ENCODE data around the gene HAAO. TPM values are rescaled to one million over a fixed set of nuclear protein-coding genes. Genes with fewer than 3 reads are reported as not detected.

The HAAO gene
- total RNA-seq, 4 donors from 2014 or later, result 6.0 to 19.1 (median 9.8) TPM

GRCh38 chr2:42809819-42810120 lies 17.4 kb upstream of the HAAO start:
- Histone ChIP-seq H3K4me3 (peak overlapping the region; percentile 52 to 69), H3K4me1 (peaks cover 2 to 25% (median 7%) of the 10 kb centered on the region in 3 donors), H3K27ac (peak overlapping the region; percentile 90 to 99 (median 98)), H3K9me3 (no peaks in the 10 kb centered on the region), H3K27me3 (no peaks in the 10 kb centered on the region), H3K36me3 (no peaks in the 10 kb centered on the region)
- TF ChIP-seq EP300 (IDR thresholded peaks at IDR 0.05), result no peak
- no peak for TF ChIP-seq POLR2A (IDR thresholded peaks at IDR 0.05)
- TF ChIP-seq CTCF (IDR thresholded peaks at IDR 0.05), result peak in 3 of 4 experiments; percentile 45 to 70 (median 62)
- TF ChIP-seq POLR2AphosphoS5 (IDR thresholded peaks at IDR 0.05), result peak; percentile 3
- WGBS, 2 donors (ENCODE audit: low coverage in 1 of 2), result 0% methylated on average over 1 of the region's 35 CpGs; no CpG with 5 or more reads in 1 of the 2 donors
- peak; percentile 80 for ATAC-seq

GRCh38 chr2:42809131-42809818 lies 16.9 kb upstream of the HAAO start:
- ATAC-seq, result no peak
- Histone ChIP-seq H3K27ac (peak overlapping the region; percentile 90 to 99 (median 98)), H3K27me3 (no peaks in the 10 kb centered on the region), H3K4me1 (peaks cover 2 to 25% (median 7%) of the 10 kb centered on the region in 3 donors), H3K9me3 (no peaks in the 10 kb centered on the region), H3K4me3 (peak overlapping the region; percentile 52 to 69), H3K36me3 (no peaks in the 10 kb centered on the region)
- TF ChIP-seq CTCF (IDR thresholded peaks at IDR 0.05) (no peak), POLR2A (IDR thresholded peaks at IDR 0.05) (no peak), POLR2AphosphoS5 (IDR thresholded peaks at IDR 0.05) (no peak), EP300 (IDR thresholded peaks at IDR 0.05) (no peak)
- 3 to 30% methylated on average over 5 to 9 of the region's 10 CpGs for WGBS, 2 donors (ENCODE audit: low coverage in 1 of 2)

GRCh38 chr2:42808301-42808700 lies 15.9 kb upstream of the HAAO start:
- Histone ChIP-seq H3K4me1 (peaks cover 2 to 25% (median 7%) of the 10 kb centered on the region in 3 donors), H3K9me3 (no peaks in the 10 kb centered on the region), H3K27ac (peak overlapping the region in 2 of 4 donors; percentile 97 to 98), H3K36me3 (no peaks in the 10 kb centered on the region), H3K4me3 (no peak overlapping the region), H3K27me3 (no peaks in the 10 kb centered on the region)
- TF ChIP-seq POLR2AphosphoS5 (IDR thresholded peaks at IDR 0.05) (no peak), EP300 (IDR thresholded peaks at IDR 0.05) (no peak), CTCF (IDR thresholded peaks at IDR 0.05) (no peak), POLR2A (IDR thresholded peaks at IDR 0.05) (no peak)
- no peak for ATAC-seq
- WGBS, 2 donors (ENCODE audit: low coverage in 1 of 2), result 57 to 88% methylated on average over 1 to 3 of the region's 5 CpGs

- H3K36me3 ChIP-seq, result no peaks in the 10 kb centered on the region
- TF ChIP-seq POLR2A (IDR thresholded peaks at IDR 0.05) (no peak), EP300 (IDR thresholded peaks at IDR 0.05) (no peak), POLR2AphosphoS5 (IDR thresholded peaks at IDR 0.05) (no peak), CTCF (IDR thresholded peaks at IDR 0.05) (no peak)
- 84 to 90% methylated on average over 6 of the region's 6 CpGs for WGBS, 2 donors (ENCODE audit: low coverage in 1 of 2)
- no peaks in the 10 kb centered on the region for H3K9me3 ChIP-seq
- peaks cover 2 to 22% (median 7%) of the 10 kb centered on the region in 3 donors for H3K4me1 ChIP-seq
- no peaks in the 10 kb centered on the region for H3K27me3 ChIP-seq
- no peak for ATAC-seq
- H3K27ac ChIP-seq, result no peak overlapping the region
- no peak overlapping the region for H3K4me3 ChIP-seq
These were observed 14.4 kb upstream of the HAAO start for GRCh38 chr2:42806786-42807185.

GRCh38 chr2:42804891-42805290 lies 12.5 kb upstream of the HAAO start:
- WGBS, 2 donors (ENCODE audit: low coverage in 1 of 2), result 75 to 92% methylated on average over 2 to 5 of the region's 5 CpGs
- no peak for ATAC-seq

More at GRCh38 chr2:42804891-42805290, 12.5 kb upstream of the HAAO start:
- H3K27ac ChIP-seq, result no peak overlapping the region
- no peaks in the 10 kb centered on the region for H3K27me3 ChIP-seq
- no peaks in the 10 kb centered on the region for H3K9me3 ChIP-seq
- H3K4me1 ChIP-seq, result peaks cover 2 to 21% (median 10%) of the 10 kb centered on the region in 3 donors
- H3K36me3 ChIP-seq, result no peaks in the 10 kb centered on the region
- H3K4me3 ChIP-seq, result no peak overlapping the region
- TF ChIP-seq POLR2A (IDR thresholded peaks at IDR 0.05), result no peak
- TF ChIP-seq CTCF (IDR thresholded peaks at IDR 0.05), result no peak
- no peak for TF ChIP-seq EP300 (IDR thresholded peaks at IDR 0.05)
- no peak for TF ChIP-seq POLR2AphosphoS5 (IDR thresholded peaks at IDR 0.05)
